SK-N-SH treated with all-trans-retinoic acid at 6 μM for 48 hours (cell line): ENCODE measurements around the gene RAB5A.

ENCODE experiments used
- ISL1 ChIP-seq: fragments of 250-450 bp; sonication (Bioruptor Pico); IDR thresholded peaks from 2 replicates; pipeline ENCODE4 v2.1.2; 2022; ENCODE audit warnings: mild to moderate bottlenecking, moderate library complexity
- PATZ1 ChIP-seq: fragments of 250-450 bp; sonication (Bioruptor Pico); IDR thresholded peaks from 2 replicates; pipeline ENCODE4 v1.8.0; 2020; ENCODE audit warnings: mild to moderate bottlenecking, moderate library complexity, borderline replicate concordance
- SNAI2 ChIP-seq: fragments of 250-450 bp; sonication (Bioruptor Pico); IDR thresholded peaks from 2 replicates; pipeline ENCODE4 v1.5.0; 2020; ENCODE audit warnings: mild to moderate bottlenecking, moderate library complexity
- ZC3H10 ChIP-seq: fragments of 250-450 bp; sonication (Bioruptor Pico); IDR thresholded peaks from 2 replicates; pipeline ENCODE4 v1.5.1; 2021; ENCODE audit warnings: mild to moderate bottlenecking, moderate library complexity
- ZFP30 ChIP-seq: fragments of 450-650 bp; formaldehyde crosslinking; IDR thresholded peaks from 2 replicates; pipeline ENCODE4 v1.5.0; 2022; ENCODE audit warnings: mild to moderate bottlenecking, moderate library complexity

GRCh38 chr3:19901918-19902317 is 45.0 kb upstream of the RAB5A start:
- TF ChIP-seq ZC3H10 (CRISPR knock-in tag): no peak
- TF ChIP-seq SNAI2 (CRISPR knock-in tag): no peak
- no peak for TF ChIP-seq PATZ1 (CRISPR knock-in tag)
- TF ChIP-seq ZFP30 (CRISPR knock-in tag): no peak
- no peak for TF ChIP-seq ISL1
